Pons (tissue), 1 donor: ENCODE measurements around the gene MRPL1.
"Not testable (repeated sequence)": the region's sequence is repeated elsewhere in the genome, so short reads cannot be mapped to it uniquely, and the experiment has no call there.

Source experiments
- DNase-seq: peaks from one replicate; pipeline ENCODE4 v3.0.0-alpha.2; 2016; ENCODE audit warnings: low spot score

MRPL1 gene

GRCh38 chr4:77913348-77913747 lies 50.7 kb downstream of the MRPL1 start:
- DNase-seq, result no peak

- DNase-seq, result no peak
Measured at GRCh38 chr4:77917075-77917474, 54.4 kb downstream of the MRPL1 start.

GRCh38 chr4:77917601-77918000 lies 55.0 kb downstream of the MRPL1 start:
- DNase-seq, result no peak

- no peak for DNase-seq
Measured at GRCh38 chr4:77920371-77920770, 57.7 kb downstream of the MRPL1 start.

- DNase-seq, result peak; percentile 3
Measured at GRCh38 chr4:77921701-77922100, 59.1 kb downstream of the MRPL1 start.

GRCh38 chr4:77922158-77923094 lies 59.8 kb downstream of the MRPL1 start:
- no peak for DNase-seq

GRCh38 chr4:77927991-77928925 lies 65.6 kb downstream of the MRPL1 start:
- DNase-seq, result peak; percentile 12

GRCh38 chr4:77930154-77930639 lies 67.6 kb downstream of the MRPL1 start:
- DNase-seq, result no peak

GRCh38 chr4:77930876-77931275 lies 68.2 kb downstream of the MRPL1 start:
- no peak for DNase-seq

GRCh38 chr4:77931452-77932135 lies 69.0 kb downstream of the MRPL1 start:
- no peak for DNase-seq

- no peak for DNase-seq
Measured at GRCh38 chr4:77938560-77938959, 75.9 kb downstream of the MRPL1 start.

GRCh38 chr4:77945929-77946328 lies 83.3 kb downstream of the MRPL1 start:
- not testable (repeated sequence) for DNase-seq

- DNase-seq, result no peak
Measured at GRCh38 chr4:77950203-77950602, 87.6 kb downstream of the MRPL1 start.

GRCh38 chr4:77952457-77952856 lies 89.8 kb downstream of the MRPL1 start:
- DNase-seq, result no peak

- DNase-seq, result no peak
Measured at GRCh38 chr4:77954690-77955089, 92.1 kb downstream of the MRPL1 start.

- DNase-seq, result no peak
Measured at GRCh38 chr4:77956917-77957316, 94.3 kb downstream of the MRPL1 start.

- DNase-seq, result no peak
Measured at GRCh38 chr4:77958897-77959296, 96.3 kb downstream of the MRPL1 start.

- DNase-seq, result peak; percentile 65
Measured at GRCh38 chr4:77959566-77960338, 97.1 kb downstream of the MRPL1 start.

GRCh38 chr4:77960367-77960766 lies 97.7 kb downstream of the MRPL1 start:
- DNase-seq, result no peak

GRCh38 chr4:77963004-77963403 lies 100.4 kb downstream of the MRPL1 start:
- DNase-seq, result no peak

- not testable (repeated sequence) for DNase-seq
Measured at GRCh38 chr4:77973657-77974056, 111.0 kb downstream of the MRPL1 start.
